Thyroid gland (tissue), 4 donors: Measurements from ENCODE around the gene TERT. TPM values are rescaled to one million over a fixed set of nuclear protein-coding genes. Genes with fewer than 3 reads are reported as not detected.

Experiments
- DNase-seq, 2 donors: peaks; one replicate each; pipeline ENCODE4 v3.0.0-alpha.2; 2019
- H3K27ac ChIP-seq, 3 donors: fragments of 200-600 bp; sonication (generic); 1 replicate in 2 of 3; 2 replicates in 1 of 3; pipeline ENCODE4 v1.5.1; 2016 to 2019; ENCODE audit warnings: mild to moderate bottlenecking in 1 of 3, moderate library complexity in 1 of 3
- H3K27me3 ChIP-seq: fragments of 200-600 bp; sonication (generic); one replicate; pipeline ENCODE4 v1.5.1; 2019
- H3K36me3 ChIP-seq, 2 donors: fragments of 200-600 bp; sonication (generic); one replicate each; pipeline ENCODE4 v1.5.1; 2016 to 2019
- H3K4me1 ChIP-seq, 2 donors: fragments of 200-600 bp; sonication (generic); one replicate each; pipeline ENCODE4 v1.5.1; 2017 to 2019
- H3K4me3 ChIP-seq, 3 donors: fragments of 200-600 bp; sonication (generic); replicated peaks in 1 of 3; 1 replicate in 2 of 3; 2 replicates in 1 of 3; pipeline ENCODE4 v1.5.1; 2016; ENCODE audit warnings: mild to moderate bottlenecking in 1 of 3
- H3K9me3 ChIP-seq: fragments of 200-600 bp; sonication (generic); one replicate; pipeline ENCODE4 v1.5.1; 2017
- CTCF ChIP-seq, 6 experiments: fragments of 200-600 bp in 3 of 6; fragments of 450-650 bp in 3 of 6; sonication (generic) in 3 of 6; IDR thresholded peaks; one replicate each; pipeline ENCODE4 v1.5.1; 2016 to 2019; ENCODE audit warnings: antibody characterized with exemption in 6 of 6, mild to moderate bottlenecking in 2 of 6, inconsistent platforms in 1 of 6, moderate library complexity in 1 of 6
- POLR2A ChIP-seq, 2 donors: fragments of 450-650 bp; IDR thresholded peaks; one replicate each; pipeline ENCODE4 v1.6.1; 2017; ENCODE audit warnings: antibody characterized with exemption in 2 of 2, mild to moderate bottlenecking in 2 of 2, moderate library complexity in 1 of 2
- WGBS, 2 donors: methylation state at CpG; one replicate each; pipeline ENCODE4 v1.1.5; 2017; 5-methylcytosine and 5-hydroxymethylcytosine counted together
- intact Hi-C: fragments of 100-400 bp; cut with DNase I; formaldehyde crosslinking; loops from one replicate; pipeline ENCODE4 v1.15.1; 2023
- total RNA-seq, 4 donors: library from RNA; depleted of rRNA; stranded (reverse); fragments of >200 nt; gene quantifications; one replicate each; pipeline ENCODE4 v1.2.3, GENCODE V29; 2016

TERT gene
- total RNA-seq, 4 donors from 2014 or later, result not detected

- Histone ChIP-seq H3K27me3 (no peaks in the 10 kb centered on the region), H3K4me3 (no peak overlapping the region), H3K9me3 (no peaks in the 10 kb centered on the region), H3K27ac (no peak overlapping the region), H3K4me1 (peaks cover 10 to 15% of the 10 kb centered on the region in 2 donors), H3K36me3 (peaks cover 25 to 29% of the 10 kb centered on the region in 2 donors)
- intact Hi-C loops, result no loop called here
- 58 to 59% methylated on average over 13 of the region's 13 CpGs for WGBS, 2 donors
- TF ChIP-seq POLR2A (IDR thresholded peaks at IDR 0.05), result no peak
- DNase-seq, result no peak
Observed at GRCh38 chr5:1315018-1315708, 20.3 kb upstream of the TERT start.

DNA sequence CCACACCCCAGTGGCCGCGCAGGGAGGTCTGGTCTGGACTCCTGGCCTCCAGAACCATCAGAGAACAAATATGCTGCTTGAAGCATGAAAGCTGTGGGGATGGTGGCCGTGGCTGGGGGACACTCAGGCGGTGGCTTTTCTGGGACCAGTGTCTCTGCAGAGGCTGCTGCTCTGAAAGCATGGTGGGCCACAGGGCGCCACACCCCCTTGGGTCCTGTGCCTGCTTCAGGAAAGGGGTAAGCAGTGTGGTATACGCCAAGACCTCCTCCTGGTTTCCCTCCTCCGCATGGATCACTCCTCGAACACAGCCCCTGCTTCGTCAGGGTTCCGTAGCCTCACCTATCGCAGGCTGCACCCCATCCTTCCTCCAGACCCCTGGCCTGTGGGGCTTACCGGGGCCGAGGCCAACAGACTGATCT is 19.7 kb upstream of the TERT start:
- Histone ChIP-seq H3K4me1 (peaks cover 10 to 15% of the 10 kb centered on the region in 2 donors), H3K4me3 (no peak overlapping the region), H3K27me3 (no peaks in the 10 kb centered on the region), H3K9me3 (no peaks in the 10 kb centered on the region), H3K36me3 (peaks cover 19 to 23% of the 10 kb centered on the region in 2 donors), H3K27ac (no peak overlapping the region)
- no peak for DNase-seq
- no peak for TF ChIP-seq CTCF (IDR thresholded peaks at IDR 0.05)
- TF ChIP-seq POLR2A (IDR thresholded peaks at IDR 0.05), result no peak
- intact Hi-C loops, result no loop called here
- WGBS, 2 donors, result 95 to 96% methylated on average over 10 to 13 of the region's 13 CpGs

- H3K36me3 ChIP-seq, result peaks cover 5 to 10% of the 10 kb centered on the region in 2 donors
- no peaks in the 10 kb centered on the region for H3K9me3 ChIP-seq
- no peak for DNase-seq
- H3K27ac ChIP-seq, result no peak overlapping the region
- intact Hi-C loops, result no loop called here
- TF ChIP-seq CTCF (IDR thresholded peaks at IDR 0.05) (no peak), POLR2A (IDR thresholded peaks at IDR 0.05) (no peak)
- no peaks in the 10 kb centered on the region for H3K27me3 ChIP-seq
- WGBS, 2 donors, result 55 to 70% methylated on average over 10 to 17 of the region's 25 CpGs
- peaks cover 10 to 15% of the 10 kb centered on the region in 2 donors for H3K4me1 ChIP-seq
- no peak overlapping the region for H3K4me3 ChIP-seq
Observed at GRCh38 chr5:1312993-1313833, 18.3 kb upstream of the TERT start.

DNA sequence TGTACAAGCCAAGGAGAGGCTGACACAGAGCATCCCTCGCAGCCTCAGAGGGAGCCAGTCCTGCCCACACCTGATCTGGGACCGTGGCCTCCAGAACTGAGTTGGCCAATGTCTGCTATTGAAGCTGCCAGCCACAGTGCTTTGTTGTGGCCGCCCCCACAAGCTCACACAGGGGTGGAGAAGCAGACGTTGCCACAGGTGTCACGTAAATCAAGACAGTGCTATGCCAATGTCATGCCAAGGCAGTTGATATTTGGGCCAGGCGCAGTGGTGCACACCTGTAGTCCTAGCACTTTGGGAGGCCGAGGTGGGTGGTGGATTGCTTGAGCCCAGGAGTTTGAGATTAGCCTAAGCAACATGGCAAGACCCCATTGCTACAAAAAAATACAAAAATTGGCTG is 17.3 kb upstream of the TERT start:
- intact Hi-C loops, result no loop called here
- TF ChIP-seq POLR2A (IDR thresholded peaks at IDR 0.05) (no peak), CTCF (IDR thresholded peaks at IDR 0.05) (no peak)
- DNase-seq, result no peak

GRCh38 chr5:1311439-1312055 is 16.7 kb upstream of the TERT start:
- Histone ChIP-seq H3K36me3 (no peaks in the 10 kb centered on the region), H3K27me3 (no peaks in the 10 kb centered on the region), H3K4me1 (peaks cover 10 to 14% of the 10 kb centered on the region in 2 donors), H3K27ac (no peak overlapping the region), H3K9me3 (no peaks in the 10 kb centered on the region), H3K4me3 (no peak overlapping the region)
- TF ChIP-seq CTCF (IDR thresholded peaks at IDR 0.05), result no peak
- no peak for TF ChIP-seq POLR2A (IDR thresholded peaks at IDR 0.05)
- 85 to 90% methylated on average over 9 to 13 of the region's 15 CpGs for WGBS, 2 donors
- intact Hi-C loops, result no loop called here
- DNase-seq, result no peak

More for the DNA sequence above, 17.3 kb upstream of the TERT start:
- H3K36me3 ChIP-seq, result no peaks in the 10 kb centered on the region
- H3K27ac ChIP-seq, result no peak overlapping the region
- no peaks in the 10 kb centered on the region for H3K27me3 ChIP-seq
- WGBS, 2 donors, result 89 to 92% methylated on average over 7 of the region's 7 CpGs
- no peaks in the 10 kb centered on the region for H3K9me3 ChIP-seq
- H3K4me1 ChIP-seq, result peaks cover 10 to 15% of the 10 kb centered on the region in 2 donors
- no peak overlapping the region for H3K4me3 ChIP-seq
